Stimulated activated CD8-positive, alpha-beta memory T cell treated with anti-CD3 and anti-CD28 coated beads, Interleukin-2, amount 100 ng/mL, for 48 hours (primary cell): ENCODE data around the gene MCOLN1.

Experiments used
- DNase-seq, 2 donors: peaks; one replicate each; pipeline ENCODE4 v3.0.0-alpha.2; 2020; ENCODE audit warnings: low read depth in 2 of 2

The MCOLN1 gene

DNA sequence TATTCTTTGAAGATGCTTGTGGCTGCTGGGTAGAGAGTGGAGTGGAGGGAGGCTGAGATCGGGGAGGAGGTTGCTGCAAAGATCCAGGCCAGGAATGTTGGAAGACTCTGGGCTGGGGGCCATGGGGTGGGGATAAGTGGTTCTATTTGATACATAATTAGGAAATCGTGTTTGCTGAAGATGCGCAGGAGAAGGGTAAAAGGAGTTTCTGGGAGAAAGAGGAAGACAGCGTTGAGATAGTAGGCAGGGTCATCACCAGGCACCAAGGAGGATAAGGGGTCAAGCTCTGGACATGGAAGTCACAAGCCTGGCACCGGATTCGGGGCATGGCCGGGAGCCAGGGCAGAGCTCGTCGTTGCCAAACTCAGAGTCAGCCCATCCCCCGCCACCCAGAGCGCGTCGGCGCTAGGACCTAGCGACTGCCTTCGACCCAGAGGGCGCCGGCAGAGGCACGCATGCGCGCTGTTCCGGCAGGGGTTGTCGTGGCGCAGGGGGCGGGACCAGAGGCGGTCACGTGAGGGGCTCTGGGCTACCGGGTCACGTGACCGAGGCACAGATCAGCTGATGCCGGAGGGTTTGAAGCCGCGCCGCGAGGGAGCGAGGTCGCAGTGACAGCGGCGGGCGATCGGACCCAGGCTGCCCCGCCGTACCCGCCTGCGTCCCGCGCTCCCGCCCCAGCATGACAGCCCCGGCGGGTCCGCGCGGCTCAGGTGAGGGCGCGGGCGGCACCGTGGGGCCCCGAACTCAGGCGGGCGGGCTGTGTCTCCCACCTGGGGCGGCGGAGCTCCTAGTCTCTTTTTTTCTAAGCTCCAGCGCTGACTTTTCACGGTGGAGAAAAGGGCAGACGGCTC, at the start of gene MCOLN1:
TSS of gene MCOLN1 (plus strand) at position 553 of the 851 bp plus-strand sequence. CDS start at position 680, 127 bp downstream.
- peak; percentile 99 to 100 for DNase-seq

DNA sequence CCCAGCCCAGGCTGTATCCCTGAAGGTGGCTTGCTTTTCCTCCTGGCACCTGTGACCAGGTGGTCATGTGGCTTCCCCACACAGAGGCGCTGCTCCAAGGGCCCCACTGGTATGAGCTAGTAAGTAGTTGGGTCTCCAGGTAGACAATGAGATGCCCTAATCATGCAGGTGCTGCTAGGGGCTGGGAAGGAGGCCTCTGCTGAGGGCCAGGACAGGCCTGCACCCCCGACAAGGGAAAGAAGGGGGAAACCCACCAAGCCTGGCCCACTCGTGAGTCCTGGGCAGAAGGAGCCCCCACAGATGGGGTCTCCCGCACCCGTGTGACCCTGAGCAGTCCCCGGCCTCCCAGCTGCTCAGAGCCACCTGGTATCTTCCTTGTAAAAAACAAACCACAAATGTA, 46.8 kb upstream of the MCOLN1 start:
- no peak for DNase-seq

DNA sequence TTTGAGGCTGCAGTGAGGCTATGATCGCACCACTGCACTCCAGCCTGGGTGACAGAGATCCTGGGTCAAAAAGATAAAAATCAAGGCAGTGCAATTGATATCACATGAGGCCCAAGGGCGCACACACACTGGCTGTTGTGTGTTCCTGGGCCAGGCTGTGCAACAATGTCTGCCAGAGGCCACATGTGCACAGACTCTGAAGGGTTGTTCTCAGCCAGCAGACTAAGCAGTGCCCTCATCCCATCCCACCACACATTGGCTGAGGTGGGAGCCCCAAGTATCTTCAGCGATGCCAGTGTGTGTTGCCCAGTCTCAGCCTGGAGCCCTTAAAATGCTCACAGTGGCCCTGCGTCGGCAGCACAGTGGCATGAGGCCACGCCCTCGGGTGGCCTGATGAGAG, 46.2 kb upstream of the MCOLN1 start:
- DNase-seq: no peak

DNA sequence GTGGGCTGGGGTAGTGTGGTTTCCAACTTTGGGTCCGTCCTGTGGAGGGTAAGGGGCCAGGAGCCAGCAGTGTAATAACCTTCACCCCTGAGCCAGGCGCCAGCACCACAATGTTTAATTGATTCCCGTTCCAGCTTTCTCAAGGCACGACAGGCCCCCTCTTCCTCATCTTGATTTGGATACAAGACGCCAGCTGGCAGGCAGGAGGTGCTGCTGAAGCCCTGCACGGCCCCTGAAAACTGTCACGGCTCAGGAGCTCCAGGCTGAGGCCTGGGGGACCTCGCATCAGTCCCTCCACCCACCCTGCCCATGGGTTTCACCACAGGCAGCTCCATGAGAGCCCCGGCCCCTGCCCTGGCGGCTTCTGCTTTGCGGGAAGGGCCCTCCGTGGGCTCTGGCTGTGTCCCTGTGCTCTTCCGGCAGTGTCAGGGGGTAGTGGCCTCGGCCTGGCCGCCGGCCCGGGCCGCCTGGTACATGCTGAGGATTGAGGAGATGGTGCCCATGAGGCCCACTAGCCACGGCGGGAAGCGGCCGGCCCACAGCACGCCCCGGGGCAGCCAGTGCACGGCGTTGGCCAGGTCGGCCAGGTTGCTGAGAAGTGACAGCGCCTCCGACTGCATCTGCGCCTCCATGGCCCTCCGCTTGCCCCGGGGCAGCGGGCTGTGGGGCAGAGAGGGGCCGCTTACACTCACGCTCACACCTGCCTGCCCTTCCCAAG, 45.5 kb upstream of the MCOLN1 start:
- DNase-seq: no peak

DNA sequence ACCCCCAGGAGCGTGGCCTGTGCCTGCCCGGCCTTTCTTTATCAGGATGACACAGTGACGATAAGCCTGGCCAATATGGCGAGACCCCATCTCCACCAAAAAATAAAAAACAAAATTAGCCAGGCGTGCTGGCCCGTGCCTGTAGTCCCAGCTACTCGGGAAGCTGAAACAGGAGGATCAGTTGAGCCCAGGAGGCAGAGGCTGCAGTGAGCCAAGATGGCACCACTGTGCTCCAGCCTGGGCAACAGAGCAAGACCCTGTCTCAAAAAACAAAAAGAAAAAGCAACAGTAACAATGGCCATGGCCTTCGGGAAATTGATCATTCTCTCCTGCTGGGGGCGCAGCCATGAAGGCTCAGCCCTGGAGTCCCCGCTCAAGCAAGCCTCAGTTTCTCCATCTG, 44.7 kb upstream of the MCOLN1 start:
- no peak for DNase-seq

DNA sequence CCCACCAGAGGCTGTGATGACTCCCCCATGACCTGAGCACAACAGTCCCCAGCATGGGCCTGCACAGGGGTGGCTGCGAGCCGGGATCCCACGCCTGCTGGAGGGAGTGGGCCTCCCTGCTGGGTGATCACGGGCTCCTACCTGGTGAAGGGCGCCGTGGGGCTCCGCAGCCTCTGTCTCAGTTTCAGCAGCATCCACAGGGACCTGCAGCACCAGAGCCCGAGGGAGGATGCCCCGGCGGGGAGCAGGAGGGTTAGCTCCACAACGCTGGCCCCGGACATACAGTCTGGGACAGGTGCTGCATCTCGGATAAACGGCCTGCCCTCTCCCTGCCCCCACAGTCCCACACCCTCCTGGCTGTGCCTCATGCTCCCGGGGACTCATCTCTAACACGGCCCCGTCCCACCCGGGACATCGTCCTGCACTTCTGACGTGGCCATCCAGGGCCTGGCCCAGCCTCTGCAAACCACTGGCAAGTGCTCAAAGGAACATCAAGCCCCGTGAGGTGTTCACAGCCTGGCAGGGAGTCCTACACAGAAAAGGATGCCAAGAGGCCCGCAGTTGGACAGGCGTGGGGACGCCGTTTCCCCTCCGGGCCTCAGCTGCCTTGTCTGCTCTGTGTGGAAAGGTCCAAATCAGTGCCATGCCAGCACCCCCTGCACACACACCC, 44.1 kb upstream of the MCOLN1 start:
- DNase-seq: no peak

DNA sequence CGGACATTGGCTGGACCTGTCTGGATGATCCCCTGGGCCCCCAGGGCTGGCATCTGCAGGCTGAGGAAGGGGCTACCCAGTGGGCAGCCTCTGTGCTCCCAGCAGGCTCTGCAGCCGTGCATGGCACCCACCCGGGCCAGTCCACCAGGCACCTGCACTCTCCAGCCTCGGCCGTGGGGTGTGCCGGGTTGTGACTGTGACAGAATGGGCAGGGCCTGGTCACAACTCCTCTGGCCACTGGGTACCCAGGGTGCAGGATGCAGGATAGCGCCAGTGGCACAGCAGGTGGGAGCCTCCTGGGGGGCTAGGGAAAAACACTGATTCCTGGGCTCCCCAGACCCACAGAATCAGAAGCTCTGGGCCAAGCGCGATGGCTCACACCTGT, 43.6 kb upstream of the MCOLN1 start:
- no peak for DNase-seq

DNA sequence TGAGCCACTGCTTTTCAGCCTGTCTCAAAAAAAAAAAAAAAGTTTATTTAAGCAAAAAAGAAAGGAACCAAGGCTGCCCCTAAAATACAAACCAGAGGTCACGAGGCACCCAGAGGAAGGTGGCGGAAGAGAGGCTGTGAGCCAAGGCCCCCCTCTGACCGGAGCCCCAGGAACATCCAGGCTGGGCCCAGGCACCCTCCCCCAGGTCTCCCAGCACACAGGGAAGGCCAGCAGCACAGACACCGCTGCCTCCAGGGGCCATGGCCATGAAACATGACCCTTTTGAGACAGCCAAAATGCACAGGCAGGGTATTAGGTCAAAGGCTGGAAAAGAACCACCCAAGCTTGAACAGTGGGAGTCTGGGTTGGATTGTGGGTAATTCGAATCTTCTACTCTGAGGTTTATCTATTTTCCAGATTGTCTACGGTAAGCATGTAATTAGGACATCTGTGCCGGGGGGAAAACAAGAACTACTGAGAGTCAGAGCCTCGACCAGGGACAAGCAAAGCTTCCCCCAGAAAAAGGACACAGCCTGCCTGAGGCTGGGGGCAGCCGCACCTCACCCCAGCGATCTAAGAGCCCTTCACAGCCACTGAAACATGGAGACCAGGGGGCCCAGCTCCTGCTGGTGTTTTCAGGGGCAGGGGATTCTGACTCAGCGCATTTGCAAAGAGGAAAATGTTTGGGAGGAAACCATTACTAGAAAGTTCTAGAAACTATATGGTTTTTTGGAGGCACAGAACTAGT, 42.0 kb upstream of the MCOLN1 start:
- no peak for DNase-seq

DNA sequence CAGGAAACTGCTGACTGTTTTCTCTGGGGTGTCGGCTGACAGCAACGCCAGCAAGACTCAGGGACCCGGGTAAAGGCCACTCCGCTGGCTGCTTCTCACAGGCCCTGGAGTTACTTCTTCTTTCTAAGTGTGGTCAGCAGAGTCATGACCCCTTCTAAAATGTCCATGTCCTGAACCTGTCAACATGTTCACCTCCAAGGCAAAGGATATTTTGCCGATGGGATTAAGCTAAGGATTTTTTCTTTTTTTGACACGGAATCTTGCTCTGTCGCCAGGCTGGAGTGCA, 41.5 kb upstream of the MCOLN1 start:
- DNase-seq: no peak

DNA sequence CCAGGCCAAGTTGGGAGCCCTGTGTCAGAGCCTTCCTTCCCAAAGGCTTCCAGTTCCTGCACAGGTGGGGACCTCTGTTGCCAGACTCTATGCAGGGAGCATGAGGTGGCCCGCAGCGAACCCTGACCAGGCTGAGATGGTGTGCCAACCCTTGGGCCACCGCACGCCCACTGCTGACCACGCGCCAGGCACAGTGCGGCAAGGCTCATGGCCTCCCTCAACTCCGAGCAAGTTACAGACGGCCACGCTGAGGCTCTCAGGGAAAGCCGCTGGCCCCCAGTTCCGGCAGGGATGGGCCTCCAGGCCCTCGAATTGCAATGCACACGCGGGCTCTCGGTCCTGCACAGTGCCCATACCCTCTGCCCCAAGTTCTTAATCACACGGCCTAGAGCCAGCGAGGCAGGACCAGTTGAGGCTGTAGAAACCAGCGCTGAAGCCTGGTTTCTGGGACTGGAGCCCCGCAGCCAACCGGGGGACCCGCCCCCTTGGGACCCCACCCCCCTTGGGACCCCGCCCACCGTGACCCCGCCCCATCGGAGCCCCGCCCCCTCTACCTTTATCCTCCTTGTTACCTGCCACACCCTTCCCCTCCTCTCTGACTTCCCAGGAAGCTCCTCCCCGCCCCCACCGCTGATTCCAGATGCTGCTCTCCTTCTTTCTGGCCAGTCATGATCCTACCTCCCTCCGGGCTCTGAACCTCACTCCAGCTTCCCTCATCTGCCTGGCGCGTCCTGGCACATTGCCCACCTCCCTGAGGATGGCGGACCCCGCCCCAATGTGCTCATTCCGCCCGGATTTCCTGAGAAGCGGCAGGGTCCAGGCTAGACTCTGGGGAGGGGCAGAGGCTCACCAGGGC, 39.6 kb upstream of the MCOLN1 start:
- DNase-seq: no peak

DNA sequence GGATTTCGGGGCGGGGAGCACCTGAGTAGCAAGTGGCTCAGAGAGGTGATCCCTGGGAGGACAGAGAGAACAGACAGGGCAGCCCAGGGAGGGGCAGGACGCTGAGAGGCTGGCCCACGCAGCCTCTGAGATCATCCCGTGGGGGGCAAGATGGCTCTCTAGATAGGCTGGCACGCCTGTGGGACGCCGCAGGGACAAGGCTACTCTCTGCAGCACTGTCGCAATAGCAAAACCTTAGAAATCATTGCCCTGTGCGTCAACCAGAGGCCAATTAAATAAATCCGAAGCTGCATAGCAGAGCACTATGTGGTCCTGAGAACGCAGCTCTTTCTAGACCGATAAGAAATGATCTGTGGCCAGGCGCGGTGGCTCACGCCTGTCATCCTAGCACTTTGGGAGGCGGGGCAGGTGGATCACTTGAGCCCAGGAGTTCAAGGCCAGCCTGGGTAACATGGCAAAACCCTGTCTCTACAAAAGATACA, 38.7 kb upstream of the MCOLN1 start:
- DNase-seq: no peak

DNA sequence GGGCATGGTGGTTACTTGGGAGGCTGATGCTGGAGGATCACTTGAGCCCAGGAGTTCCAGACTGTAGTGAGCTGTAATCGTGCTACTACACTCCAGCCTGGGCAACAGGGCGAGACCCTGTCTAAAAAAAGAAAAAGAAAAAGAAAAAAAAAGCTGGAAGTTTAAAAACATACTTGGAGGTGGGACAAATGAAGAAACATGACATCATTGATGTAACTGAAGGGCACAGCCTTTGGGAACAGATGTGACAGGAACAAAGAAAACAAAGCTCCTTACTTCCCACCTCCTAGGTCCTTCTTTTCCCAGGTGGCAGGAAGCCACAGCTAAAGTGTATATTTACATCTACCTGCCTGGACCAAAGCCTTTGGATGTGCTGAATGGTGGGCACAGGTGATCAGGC, 35.5 kb upstream of the MCOLN1 start:
- no peak for DNase-seq

DNA sequence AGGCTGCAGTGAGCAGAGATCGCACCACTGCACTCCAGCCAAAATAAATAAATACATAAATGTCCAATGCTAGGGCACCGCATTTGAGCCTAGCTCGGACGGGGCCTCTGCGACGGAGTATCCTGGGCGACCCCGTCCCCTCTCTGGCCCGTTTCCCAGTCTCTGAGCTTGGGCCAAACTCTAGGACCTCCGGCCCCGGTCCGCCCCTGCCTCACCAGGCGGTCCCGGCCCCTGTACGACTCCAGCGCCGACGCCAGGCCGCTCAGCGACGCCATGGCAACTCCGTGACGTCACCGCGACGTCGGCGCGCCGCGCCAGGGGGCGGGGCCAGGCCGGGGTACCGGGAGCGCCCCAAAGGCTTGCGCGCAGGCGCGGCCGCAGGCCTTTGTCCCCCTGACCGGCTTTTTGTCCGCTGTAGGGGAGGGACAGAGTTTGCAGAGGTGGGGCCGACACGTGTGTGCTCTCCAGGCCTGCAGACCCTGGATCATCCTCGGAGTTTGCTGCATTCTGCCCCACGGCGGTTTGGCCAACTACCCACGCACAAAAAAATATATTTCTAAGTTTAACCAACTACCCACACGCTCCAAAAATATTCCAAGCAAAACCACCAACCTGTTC, 33.6 kb upstream of the MCOLN1 start, which contains the start of gene PEX11G:
TSS of gene PEX11G (minus strand) at position 300 of the 618 bp plus-strand sequence. CDS start at position 275, 25 bp downstream.
- DNase-seq: peak; percentile 89 to 90

DNA sequence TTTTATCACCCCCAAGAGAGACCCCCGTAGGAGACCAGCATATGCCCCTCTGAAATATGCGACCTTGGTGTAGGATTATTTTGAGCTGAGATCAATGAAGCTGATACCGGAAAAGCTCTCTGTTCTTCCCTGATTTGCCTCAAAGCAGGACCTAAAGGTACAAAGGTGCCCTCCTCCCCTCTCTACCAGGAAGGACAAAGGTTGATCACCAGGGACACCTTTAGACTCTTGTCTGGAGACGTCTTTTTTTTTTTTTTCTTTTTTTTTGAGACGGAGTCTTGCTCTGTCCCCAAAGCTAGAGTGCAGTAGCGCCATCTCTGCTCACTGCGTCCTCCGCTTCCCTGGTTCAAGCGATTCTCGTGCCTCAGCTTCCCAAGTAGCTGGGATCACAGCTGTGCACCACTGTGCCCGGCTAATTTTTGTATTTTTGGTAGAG, 32.8 kb upstream of the MCOLN1 start:
- no peak for DNase-seq

DNA sequence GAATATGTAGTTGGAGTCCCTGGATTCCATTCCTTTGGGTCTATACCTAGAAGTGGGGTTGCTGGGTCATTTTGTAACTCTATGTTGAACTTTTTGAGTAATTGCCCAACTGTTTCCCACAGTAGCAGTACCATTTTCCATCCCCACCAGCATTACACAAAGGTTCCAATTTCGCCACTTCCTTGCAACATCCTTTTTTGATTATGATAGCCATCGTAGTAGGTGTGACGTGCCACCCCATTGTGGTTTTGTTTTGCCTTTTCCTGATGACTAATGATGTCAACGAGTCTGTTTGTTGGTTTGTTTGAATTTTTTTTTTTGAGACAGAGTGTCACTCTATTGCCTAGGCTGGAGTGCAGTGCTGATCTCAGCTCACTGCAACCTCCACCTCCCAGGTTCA, 30.3 kb upstream of the MCOLN1 start:
- peak; percentile 26 to 48 for DNase-seq

DNA sequence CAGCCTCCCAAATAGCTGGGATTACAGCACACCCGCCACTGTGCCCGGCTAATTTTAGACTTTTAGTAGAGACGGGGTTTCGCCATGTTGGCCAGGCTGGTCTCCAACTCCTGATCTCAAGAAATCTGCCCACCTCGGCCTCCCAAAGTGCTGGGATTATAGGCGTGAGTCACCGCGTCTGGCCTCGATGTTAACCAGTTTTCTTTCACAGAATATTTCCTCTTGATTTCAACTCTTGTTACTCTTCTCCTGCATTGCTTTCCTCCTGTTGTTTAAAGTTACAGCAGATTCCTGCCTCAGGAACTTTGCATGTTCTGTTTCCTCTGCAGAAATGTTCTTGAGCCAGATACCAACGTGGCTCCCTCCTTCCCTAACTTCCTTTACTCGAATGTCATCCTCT, 29.9 kb upstream of the MCOLN1 start:
- no peak for DNase-seq

DNA sequence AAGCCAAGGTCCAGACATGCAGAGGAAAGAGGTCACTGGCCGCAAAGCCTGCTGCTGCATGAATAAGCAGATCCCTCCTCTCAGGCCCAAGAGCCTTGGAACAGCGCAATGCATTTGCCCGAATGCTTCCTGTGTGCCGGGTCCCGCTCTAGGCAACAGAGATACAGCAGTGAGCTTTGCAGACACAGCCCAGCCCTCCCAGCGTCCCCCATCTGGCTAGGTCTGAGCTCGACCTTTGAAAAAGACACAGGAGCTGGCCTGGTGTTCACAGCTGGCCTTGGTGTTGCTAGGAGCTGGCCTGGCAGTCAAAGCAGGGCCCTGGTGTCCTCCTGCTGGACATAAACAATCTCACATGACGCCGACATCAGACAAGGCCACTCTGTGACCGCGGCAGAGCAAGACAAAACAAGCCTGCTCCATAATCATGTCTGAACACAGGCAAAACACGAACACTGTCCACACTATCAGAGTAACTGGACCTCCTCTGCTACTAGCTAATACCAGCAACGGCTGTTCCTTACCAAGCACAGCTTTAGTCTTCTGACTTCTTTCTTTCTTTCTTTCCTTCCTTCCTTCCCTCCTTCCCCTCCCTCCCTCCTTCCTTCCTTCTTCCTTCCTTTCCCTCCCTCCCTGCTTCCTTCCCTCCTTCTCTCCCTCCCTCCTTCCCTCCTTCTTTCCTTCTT, 27.9 kb upstream of the MCOLN1 start:
- no peak for DNase-seq

DNA sequence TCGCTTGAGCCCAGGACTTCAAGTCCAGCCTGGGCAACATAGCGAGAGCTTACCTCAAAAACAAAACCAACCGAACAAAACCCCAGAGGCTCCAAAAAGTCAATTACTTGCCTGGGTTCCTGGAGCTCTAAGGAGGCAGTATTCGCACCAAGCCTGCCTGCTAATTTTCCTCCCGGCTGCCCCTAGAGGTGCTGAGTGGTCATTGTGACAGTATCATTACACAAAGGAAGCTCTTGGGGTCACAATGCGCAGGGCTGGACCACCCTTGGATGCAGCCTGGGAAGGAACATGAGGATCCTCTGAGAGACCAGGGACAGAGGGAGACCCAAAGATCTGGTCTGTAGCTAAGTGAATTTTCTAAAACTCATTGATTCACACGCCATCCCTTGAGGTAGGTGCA, 25.1 kb upstream of the MCOLN1 start:
- DNase-seq: no peak

DNA sequence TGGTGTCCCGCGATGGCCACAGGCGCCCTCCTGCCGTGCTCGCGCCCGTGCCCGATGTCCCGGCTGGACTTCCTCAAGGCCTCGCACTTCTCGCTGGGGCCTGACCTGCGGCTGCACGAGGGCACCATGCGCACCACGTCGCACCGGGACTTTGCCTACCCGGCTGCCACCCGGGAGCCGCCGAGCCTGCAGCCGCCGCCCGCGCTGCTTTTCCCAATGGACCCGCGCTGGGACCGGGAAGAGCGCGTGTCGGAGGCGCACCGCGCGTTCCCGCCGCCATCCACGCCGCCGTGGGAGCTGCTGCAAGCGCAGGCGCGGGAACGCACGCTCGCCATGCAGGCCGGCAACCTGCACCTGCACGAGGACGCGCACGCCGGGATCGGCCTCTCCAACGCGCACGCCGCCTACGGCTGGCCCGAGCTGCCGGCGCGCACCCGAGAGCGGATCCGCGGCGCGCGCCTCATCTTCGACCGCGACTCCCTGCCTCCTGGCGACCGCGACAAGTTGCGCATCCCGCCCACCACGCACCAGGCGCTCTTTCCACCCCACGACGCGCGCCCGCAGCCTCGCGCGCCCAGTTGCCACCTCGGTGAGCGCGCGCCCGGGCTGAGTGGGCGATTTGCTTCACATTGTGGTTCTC, 21.5 kb upstream of the MCOLN1 start:
- peak; percentile 43 to 48 for DNase-seq
